Left kidney (tissue), 2 donors: ENCODE measurements around the gene DPP3. TPM values are rescaled to one million over a fixed set of nuclear protein-coding genes. Genes with fewer than 3 reads are reported as not detected.

Experiments used
- DNase-seq: peaks from one replicate; pipeline ENCODE4 v3.0.0-alpha.2; 2013
- polyA plus RNA-seq: library from polyadenylated mRNA; unstranded; fragments of 120-200 nt; gene quantifications from one replicate; pipeline ENCODE4 v1.2.1, GENCODE V29; 2013; ENCODE audit not compliant: insufficient read length

DPP3 gene
- polyA plus RNA-seq, 1 donor: 24.3 TPM

DNA sequence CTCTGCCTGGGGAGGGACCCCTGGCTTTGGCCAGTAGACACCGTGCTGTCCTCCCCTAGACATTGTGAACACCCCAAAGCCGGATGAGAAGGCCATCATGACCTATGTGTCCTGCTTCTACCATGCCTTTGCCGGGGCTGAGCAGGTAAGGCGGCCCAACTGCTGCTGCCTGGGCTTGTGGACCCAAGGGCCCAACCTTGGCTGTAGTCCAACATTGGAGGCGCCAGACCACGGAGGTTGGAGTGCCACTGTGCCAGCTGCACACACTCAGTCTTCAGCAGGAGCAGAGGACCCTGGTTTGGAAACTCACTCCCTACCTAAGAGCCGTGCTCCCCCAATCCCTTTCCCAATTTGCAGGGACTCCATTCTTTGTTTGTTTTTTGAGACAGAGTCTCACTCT is 75.9 kb downstream of the DPP3 start:
- DNase-seq: no peak

DNA sequence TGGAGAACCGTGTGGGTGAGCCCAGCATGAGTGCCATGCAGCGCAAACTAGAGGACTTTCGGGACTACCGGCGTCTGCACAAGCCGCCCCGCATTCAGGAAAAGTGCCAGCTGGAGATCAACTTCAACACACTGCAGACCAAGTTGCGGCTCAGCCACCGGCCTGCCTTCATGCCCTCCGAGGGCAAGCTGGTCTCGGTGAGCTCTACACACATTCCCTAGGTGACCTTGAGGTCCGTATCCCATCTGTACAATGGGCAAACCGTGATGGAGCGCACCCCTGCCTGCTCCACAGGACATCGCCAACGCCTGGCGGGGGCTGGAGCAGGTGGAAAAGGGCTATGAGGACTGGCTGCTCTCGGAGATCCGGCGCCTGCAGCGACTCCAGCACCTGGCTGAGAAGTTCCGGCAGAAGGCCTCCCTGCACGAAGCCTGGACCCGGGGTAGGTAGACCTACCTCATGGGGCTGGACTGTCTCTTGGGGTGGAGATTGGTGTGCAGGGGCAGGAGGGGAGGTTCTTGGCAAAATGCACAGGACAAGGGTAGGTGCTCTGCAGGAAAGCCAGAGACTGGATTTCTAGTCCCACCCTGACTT is 77.6 kb downstream of the DPP3 start:
- DNase-seq: no peak

Other genes starting within 250 kb of the DPP3 start
- 21.2 TPM for gene KLC2, start 222.7 kb upstream of the DPP3 start, polyA plus RNA-seq
- gene RAB1B, start 211.8 kb upstream of the DPP3 start, polyA plus RNA-seq: 108 TPM
- 5.4 TPM for gene CNIH2, start 202.3 kb upstream of the DPP3 start, polyA plus RNA-seq
- 49.2 TPM for gene YIF1A, start 191.3 kb upstream of the DPP3 start, polyA plus RNA-seq
- gene TMEM151A, start 188.5 kb upstream of the DPP3 start, polyA plus RNA-seq: not detected
- gene CD248, start 163.4 kb upstream of the DPP3 start, polyA plus RNA-seq: 52.2 TPM
- gene RIN1, start 144.0 kb upstream of the DPP3 start, polyA plus RNA-seq: 1.6 TPM
- gene BRMS1, start 135.3 kb upstream of the DPP3 start, polyA plus RNA-seq: 29.6 TPM
- gene B4GAT1, start 132.8 kb upstream of the DPP3 start, polyA plus RNA-seq: 43.6 TPM
- 20.7 TPM for gene SLC29A2, start 108.7 kb upstream of the DPP3 start, polyA plus RNA-seq
- gene NPAS4, start 59.4 kb upstream of the DPP3 start, polyA plus RNA-seq: 0.55 TPM
- gene MRPL11, start 41.6 kb upstream of the DPP3 start, polyA plus RNA-seq: 67.5 TPM
- gene PELI3, start 13.5 kb upstream of the DPP3 start, polyA plus RNA-seq: 4.9 TPM
- 93.0 TPM for gene BBS1, start 30.2 kb downstream of the DPP3 start, polyA plus RNA-seq
- 8.4 TPM for gene ZDHHC24, start 65.6 kb downstream of the DPP3 start, polyA plus RNA-seq
- 1.1 TPM for gene ACTN3, start 66.5 kb downstream of the DPP3 start, polyA plus RNA-seq
- 99.0 TPM for gene CTSF, start 88.2 kb downstream of the DPP3 start, polyA plus RNA-seq
- gene CCDC87, start 112.6 kb downstream of the DPP3 start, polyA plus RNA-seq: 0.27 TPM
- gene CCS, start 112.8 kb downstream of the DPP3 start, polyA plus RNA-seq: 54.0 TPM
- 86.7 TPM for gene RBM14, start 136.2 kb downstream of the DPP3 start, polyA plus RNA-seq
- 258 TPM for gene RBM4, start 158.3 kb downstream of the DPP3 start, polyA plus RNA-seq
- 78.4 TPM for gene RBM4B, start 197.5 kb downstream of the DPP3 start, polyA plus RNA-seq
- gene SPTBN2, start 248.8 kb downstream of the DPP3 start, polyA plus RNA-seq: 51.5 TPM